Endodermal cell (in vitro differentiated cells): Measurements from ENCODE around the gene FCRLA. TPM values are rescaled to one million over a fixed set of nuclear protein-coding genes. Genes with fewer than 3 reads are reported as not detected.
"Not testable (repeated sequence)": the region's sequence is repeated elsewhere in the genome, so short reads cannot be mapped to it uniquely, and the experiment has no call there.

Experiments
- DNase-seq: peaks from one replicate; pipeline ENCODE4 v3.0.0-alpha.2; 2017
- H3K27ac ChIP-seq: 2 replicates; pipeline ENCODE4 v1.5.1; 2013; ENCODE audit warnings: mild to moderate bottlenecking, low read depth, low read length, moderate library complexity
- H3K27me3 ChIP-seq: 2 replicates; pipeline ENCODE4 v1.6.1; 2013; ENCODE audit warnings: mild to moderate bottlenecking, low read length, moderate library complexity; ENCODE audit not compliant: insufficient read depth, control insufficient read depth, poor library complexity, severe bottlenecking
- H3K36me3 ChIP-seq: 2 replicates; pipeline ENCODE4 v1.7.0; 2013; ENCODE audit warnings: mild to moderate bottlenecking, low read length, moderate library complexity; ENCODE audit not compliant: control insufficient read depth, insufficient read depth
- H3K4me1 ChIP-seq: one replicate; pipeline ENCODE4 v1.7.0; 2013; ENCODE audit warnings: low read length; ENCODE audit not compliant: control insufficient read depth, insufficient read depth
- H3K4me3 ChIP-seq: 2 replicates; pipeline ENCODE4 v1.5.1; 2013; ENCODE audit warnings: mild to moderate bottlenecking, low read length, moderate library complexity
- H3K9ac ChIP-seq: 2 replicates; pipeline ENCODE4 v1.6.1; 2013; ENCODE audit warnings: mild to moderate bottlenecking, low read length, moderate library complexity; ENCODE audit not compliant: poor library complexity, severe bottlenecking; ENCODE audit errors: extremely low read depth
- H3K9me3 ChIP-seq: 2 replicates; pipeline ENCODE4 v1.6.1; 2013; ENCODE audit warnings: mild to moderate bottlenecking, low read length, moderate library complexity; ENCODE audit not compliant: control insufficient read depth
- H3K27ac Mint-ChIP-seq: 2 replicates; pipeline ENCODE4 v1.8.0; 2020; ENCODE audit warnings: mixed read lengths
- H3K27me3 Mint-ChIP-seq: 2 replicates; pipeline ENCODE4 v1.8.0; 2021; ENCODE audit warnings: mild to moderate bottlenecking, mixed read lengths; ENCODE audit not compliant: insufficient read depth
- H3K36me3 Mint-ChIP-seq: 2 replicates; pipeline ENCODE4 v1.8.0; 2020; ENCODE audit warnings: low read depth, mixed read lengths
- H3K4me1 Mint-ChIP-seq: 2 replicates; pipeline ENCODE4 v1.8.0; 2020; ENCODE audit warnings: mixed read lengths
- H3K4me3 Mint-ChIP-seq: 2 replicates; pipeline ENCODE4 v1.8.0; 2020; ENCODE audit warnings: mild to moderate bottlenecking, moderate library complexity, mixed read lengths
- H3K9me3 Mint-ChIP-seq: 2 replicates; pipeline ENCODE4 v1.8.0; 2020; ENCODE audit warnings: mild to moderate bottlenecking, mixed read lengths
- CTCF ChIP-seq: fragments of 200-600 bp; sonication (generic); conservative IDR thresholded peaks from 2 replicates; pipeline ENCODE4 v1.5.0; 2021; ENCODE audit warnings: antibody characterized with exemption, mild to moderate bottlenecking
- WGBS, 2 experiments: methylation state at CpG; one replicate each; pipeline versions ENCODE4 v1.1.5 to v1.1.7; 2013; ENCODE audit warnings: missing lambda C conversion rate in 2 of 2, mixed read lengths in 1 of 2; ENCODE audit not compliant: insufficient coverage in 1 of 2, insufficient read length in 1 of 2; 5-methylcytosine and 5-hydroxymethylcytosine counted together
- total RNA-seq, 2 donors: library from RNA; stranded (reverse); fragmentation: NEBNext Ultra II Directional in 1 of 2; extraction: Animal tissue kit (Norgen Biotek cat#: 25700) in 1 of 2; gene quantifications; 2 replicates in 1 of 2; 3 replicates in 1 of 2; pipeline ENCODE4 v1.2.1, GENCODE V29; 2021

FCRLA gene
- total RNA-seq, 2 donors from 2014 or later = not detected

- Histone ChIP-seq H3K4me1 (no peaks in the 10 kb centered on the region), H3K36me3 (no peaks in the 10 kb centered on the region), H3K27me3 (peaks cover 78% of the 10 kb centered on the region), H3K4me3 (no peak overlapping the region), H3K9ac (no peak overlapping the region), H3K9me3 (no peaks in the 10 kb centered on the region), H3K27ac (no peak overlapping the region)
- H3K4me1 Mint-ChIP-seq = peaks cover 6% of the 10 kb centered on the region
- TF ChIP-seq CTCF = no peak
- H3K27ac Mint-ChIP-seq = no peak overlapping the region
- whole genome bisulfite sequencing, 2 experiments = 88 to 95% methylated on average over 4 to 8 of the region's 8 CpGs
- peaks cover 78% of the 10 kb centered on the region for H3K27me3 Mint-ChIP-seq
- DNase-seq = no peak
- H3K4me3 Mint-ChIP-seq = no peak overlapping the region
- H3K9me3 Mint-ChIP-seq = no peaks in the 10 kb centered on the region
- no peaks in the 10 kb centered on the region for H3K36me3 Mint-ChIP-seq
These were observed 16.6 kb downstream of the FCRLA start for GRCh38 chr1:161723459-161724141.

- not testable (repeated sequence) for H3K36me3 Mint-ChIP-seq, DNase-seq, H3K4me1 ChIP-seq, H3K9ac ChIP-seq, H3K27ac ChIP-seq, H3K4me1 Mint-ChIP-seq, H3K9me3 ChIP-seq, H3K27ac Mint-ChIP-seq, H3K36me3 ChIP-seq, H3K9me3 Mint-ChIP-seq
- Mint-ChIP-seq H3K4me3 (peak overlapping the region; percentile 69), H3K27me3 (peaks cover 86% of the 10 kb centered on the region)
- H3K4me3 ChIP-seq = peak overlapping the region; percentile 87
- peaks cover 83% of the 10 kb centered on the region for H3K27me3 ChIP-seq
- 53 to 59% methylated on average over 20 to 22 of the region's 22 CpGs for WGBS, 2 experiments
These were observed 18.4 kb downstream of the FCRLA start for GRCh38 chr1:161725258-161725907.

GRCh38 chr1:161725908-161726472 lies 19.0 kb downstream of the FCRLA start:
- H3K4me3 Mint-ChIP-seq = peak overlapping the region; percentile 69
- no peaks in the 10 kb centered on the region for H3K9me3 Mint-ChIP-seq
- H3K27me3 Mint-ChIP-seq = peaks cover 87% of the 10 kb centered on the region
- peaks cover 5% of the 10 kb centered on the region for H3K4me1 ChIP-seq
- H3K36me3 Mint-ChIP-seq = no peaks in the 10 kb centered on the region
- H3K4me1 Mint-ChIP-seq = peaks cover 16% of the 10 kb centered on the region
- H3K9me3 ChIP-seq = no peaks in the 10 kb centered on the region
- H3K36me3 ChIP-seq = no peaks in the 10 kb centered on the region
- H3K9ac ChIP-seq = peak overlapping the region; percentile 38
- peaks cover 83% of the 10 kb centered on the region for H3K27me3 ChIP-seq
- H3K27ac Mint-ChIP-seq = peak overlapping the region; percentile 44
- peak; percentile 70 for TF ChIP-seq CTCF
- DNase-seq = peak; percentile 86
- WGBS, 2 experiments = 1 to 3% methylated on average over 18 to 34 of the region's 34 CpGs
- H3K4me3 ChIP-seq = peak overlapping the region; percentile 87
- no peak overlapping the region for H3K27ac ChIP-seq
